KMS-11 (cell line): ENCODE data around the gene TFCP2L1.

ENCODE experiments used
- H2AFZ ChIP-seq: fragments of 200-600 bp; sonication (generic); 2 replicates; pipeline ENCODE4 v1.6.1; 2016; ENCODE audit warnings: antibody characterized with exemption, mixed run types, low read depth
- H3K27ac ChIP-seq: fragments of 200-600 bp; sonication (generic); 2 replicates; pipeline ENCODE4 v1.6.1; 2016; ENCODE audit warnings: mild to moderate bottlenecking, mixed run types
- H3K27me3 ChIP-seq: fragments of 200-600 bp; sonication (generic); 2 replicates; pipeline ENCODE4 v1.6.1; 2017; ENCODE audit warnings: mild to moderate bottlenecking, low read depth, mixed run types, moderate library complexity; ENCODE audit not compliant: insufficient read depth
- H3K36me3 ChIP-seq: fragments of 200-600 bp; sonication (generic); 2 replicates; pipeline ENCODE4 v1.6.1; 2017; ENCODE audit warnings: mild to moderate bottlenecking, mixed run types; ENCODE audit not compliant: insufficient read depth
- H3K4me1 ChIP-seq: fragments of 200-600 bp; sonication (generic); 2 replicates; pipeline ENCODE4 v1.6.1; 2016; ENCODE audit warnings: mild to moderate bottlenecking, low read depth, mixed run types; ENCODE audit not compliant: poor library complexity, severe bottlenecking
- H3K4me2 ChIP-seq: fragments of 200-600 bp; sonication (generic); 2 replicates; pipeline ENCODE4 v1.7.0; 2016; ENCODE audit warnings: mild to moderate bottlenecking, mixed run types
- H3K4me3 ChIP-seq: fragments of 200-600 bp; sonication (generic); IDR thresholded peaks from 2 replicates; pipeline ENCODE4 v1.6.1; 2017; ENCODE audit warnings: low read depth, low read length, mixed read lengths; ENCODE audit not compliant: insufficient read depth
- H3K79me2 ChIP-seq: fragments of 200-600 bp; sonication (generic); 2 replicates; pipeline ENCODE4 v1.6.1; 2016; ENCODE audit warnings: low read depth, mixed run types; ENCODE audit not compliant: insufficient read depth
- H3K9ac ChIP-seq: fragments of 200-600 bp; sonication (generic); 2 replicates; pipeline ENCODE4 v1.6.1; 2016; ENCODE audit warnings: mild to moderate bottlenecking, mixed run types
- H4K20me1 ChIP-seq: fragments of 200-600 bp; sonication (generic); 2 replicates; pipeline ENCODE4 v1.6.1; 2016; ENCODE audit warnings: mild to moderate bottlenecking, mixed run types; ENCODE audit not compliant: insufficient read depth
- TF ChIP-seq, protein P1 (sequence below): fragments of 200-600 bp; sonication (generic); conservative IDR thresholded peaks from 2 replicates; pipeline ENCODE4 v1.6.1; 2017; ENCODE audit warnings: low read depth, mild to moderate bottlenecking, antibody characterized with exemption, low read length, moderate library complexity, mixed read lengths

TFCP2L1 gene

DNA sequence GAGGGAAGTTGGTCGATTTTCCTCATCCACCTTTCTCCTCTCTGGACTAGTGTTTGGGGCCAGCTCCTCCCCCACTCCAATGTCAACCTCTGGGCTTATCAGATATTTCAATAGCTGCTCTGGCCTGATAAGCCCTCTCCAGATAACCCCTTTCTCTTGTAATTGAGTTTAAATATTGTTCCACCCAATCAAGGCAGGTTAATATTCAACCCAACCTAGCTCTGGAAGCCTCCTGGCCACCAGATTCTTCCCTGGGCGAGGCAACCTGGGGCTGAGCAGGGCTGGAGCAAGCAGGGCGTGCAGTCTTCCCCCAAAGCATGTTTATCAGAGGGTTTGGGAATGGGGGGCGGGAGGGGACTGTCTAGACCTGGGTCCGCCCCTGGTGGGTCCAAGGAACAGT is 73.8 kb downstream of the TFCP2L1 start:
- Histone ChIP-seq H3K36me3 (no peaks in the 10 kb centered on the region), H3K27me3 (no peaks in the 10 kb centered on the region), H3K79me2 (no peaks in the 10 kb centered on the region), H3K9ac (no peak overlapping the region), H3K27ac (no peak overlapping the region), H4K20me1 (no peaks in the 10 kb centered on the region), H3K4me3 (no peak overlapping the region), H3K4me2 (no peak overlapping the region), H3K4me1 (no peaks in the 10 kb centered on the region), H2AFZ (no peak overlapping the region)
- TF ChIP-seq, protein P1, sequence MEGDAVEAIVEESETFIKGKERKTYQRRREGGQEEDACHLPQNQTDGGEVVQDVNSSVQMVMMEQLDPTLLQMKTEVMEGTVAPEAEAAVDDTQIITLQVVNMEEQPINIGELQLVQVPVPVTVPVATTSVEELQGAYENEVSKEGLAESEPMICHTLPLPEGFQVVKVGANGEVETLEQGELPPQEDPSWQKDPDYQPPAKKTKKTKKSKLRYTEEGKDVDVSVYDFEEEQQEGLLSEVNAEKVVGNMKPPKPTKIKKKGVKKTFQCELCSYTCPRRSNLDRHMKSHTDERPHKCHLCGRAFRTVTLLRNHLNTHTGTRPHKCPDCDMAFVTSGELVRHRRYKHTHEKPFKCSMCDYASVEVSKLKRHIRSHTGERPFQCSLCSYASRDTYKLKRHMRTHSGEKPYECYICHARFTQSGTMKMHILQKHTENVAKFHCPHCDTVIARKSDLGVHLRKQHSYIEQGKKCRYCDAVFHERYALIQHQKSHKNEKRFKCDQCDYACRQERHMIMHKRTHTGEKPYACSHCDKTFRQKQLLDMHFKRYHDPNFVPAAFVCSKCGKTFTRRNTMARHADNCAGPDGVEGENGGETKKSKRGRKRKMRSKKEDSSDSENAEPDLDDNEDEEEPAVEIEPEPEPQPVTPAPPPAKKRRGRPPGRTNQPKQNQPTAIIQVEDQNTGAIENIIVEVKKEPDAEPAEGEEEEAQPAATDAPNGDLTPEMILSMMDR, result no peak

DNA sequence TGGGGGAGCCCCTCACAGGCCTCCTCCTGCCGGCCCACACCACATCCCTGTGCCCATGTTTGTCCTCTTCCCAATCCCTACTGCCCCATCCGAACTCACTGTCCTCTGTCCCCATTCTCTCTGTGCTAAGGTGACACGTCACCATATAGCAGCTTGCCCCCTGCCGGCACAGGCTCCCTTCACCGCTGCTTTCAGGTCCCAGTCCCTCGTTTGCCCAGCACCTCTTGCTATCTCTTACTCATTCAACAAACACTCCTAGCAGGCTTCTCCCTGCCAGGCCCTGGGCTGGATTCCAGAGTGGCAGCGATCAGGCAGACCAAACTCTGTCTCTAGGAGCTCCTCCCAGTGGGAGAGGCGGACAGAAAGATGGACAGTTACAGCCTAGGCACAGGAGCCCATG is 74.3 kb downstream of the TFCP2L1 start:
- Histone ChIP-seq H3K36me3 (no peaks in the 10 kb centered on the region), H4K20me1 (no peaks in the 10 kb centered on the region), H2AFZ (no peak overlapping the region), H3K27me3 (no peaks in the 10 kb centered on the region), H3K4me3 (no peak overlapping the region), H3K4me1 (no peaks in the 10 kb centered on the region), H3K27ac (no peak overlapping the region), H3K79me2 (no peaks in the 10 kb centered on the region), H3K4me2 (no peak overlapping the region), H3K9ac (no peak overlapping the region)
- TF ChIP-seq, protein P1, result no peak

DNA sequence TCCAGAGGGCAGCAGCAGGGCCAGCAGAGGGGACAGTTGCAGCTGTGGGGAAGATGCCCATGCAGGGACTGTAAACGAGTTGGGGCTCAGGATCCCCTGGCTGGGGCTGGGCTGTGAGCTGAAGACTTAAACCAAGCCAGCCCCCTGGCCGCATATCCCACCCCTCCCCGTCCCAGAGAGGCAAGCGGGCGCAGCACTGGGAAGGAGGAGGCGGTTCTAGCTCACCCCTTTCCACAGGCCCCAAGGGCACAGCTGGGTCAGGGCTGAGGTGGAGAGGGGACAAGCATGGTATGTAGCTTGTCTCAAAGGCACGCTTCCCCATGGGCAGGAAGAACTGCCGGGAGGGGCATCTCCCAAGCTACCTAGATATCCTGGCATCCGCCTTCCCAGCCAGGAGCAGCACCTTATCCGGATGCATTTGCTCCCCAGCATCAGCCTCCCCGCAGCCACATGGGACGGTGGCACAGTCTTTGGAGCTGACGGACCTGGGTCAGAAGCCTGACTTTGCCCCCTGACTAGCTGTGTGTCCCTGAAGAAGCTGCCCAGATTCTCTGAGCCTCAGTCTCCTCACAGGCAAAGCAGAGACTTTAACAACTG is 75.9 kb downstream of the TFCP2L1 start:
- H3K27me3 ChIP-seq, result no peaks in the 10 kb centered on the region
- no peaks in the 10 kb centered on the region for H3K79me2 ChIP-seq
- TF ChIP-seq, protein P1, result no peak
- H4K20me1 ChIP-seq, result no peaks in the 10 kb centered on the region
- no peak overlapping the region for H3K9ac ChIP-seq
- H2AFZ ChIP-seq, result no peak overlapping the region
- no peak overlapping the region for H3K27ac ChIP-seq
- no peak overlapping the region for H3K4me2 ChIP-seq
- no peaks in the 10 kb centered on the region for H3K36me3 ChIP-seq
- no peak overlapping the region for H3K4me3 ChIP-seq
- no peaks in the 10 kb centered on the region for H3K4me1 ChIP-seq

DNA sequence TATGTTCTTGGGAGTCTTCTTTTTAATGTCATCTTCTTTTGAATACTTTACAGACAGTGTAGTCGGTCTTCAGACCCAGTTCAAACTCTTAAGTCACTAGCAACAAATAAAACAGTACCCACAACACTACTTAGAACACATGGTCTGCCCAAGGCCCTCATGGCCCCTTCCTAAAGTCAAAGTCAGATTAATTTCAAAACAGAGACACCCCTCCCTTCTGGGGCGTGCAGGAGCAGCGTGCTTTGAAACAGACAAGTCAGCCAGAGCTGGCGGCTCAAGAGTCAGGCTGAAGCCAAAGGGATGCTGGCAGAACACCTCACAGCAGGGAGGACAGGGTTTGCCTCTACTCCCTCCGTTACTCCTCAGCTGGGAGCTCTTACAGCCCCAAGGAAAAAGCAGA is 77.5 kb downstream of the TFCP2L1 start:
- no peaks in the 10 kb centered on the region for H3K79me2 ChIP-seq
- TF ChIP-seq, protein P1, result no peak
- no peak overlapping the region for H3K27ac ChIP-seq
- no peaks in the 10 kb centered on the region for H4K20me1 ChIP-seq
- no peaks in the 10 kb centered on the region for H3K36me3 ChIP-seq
- no peak overlapping the region for H3K4me2 ChIP-seq
- no peak overlapping the region for H3K9ac ChIP-seq
- H3K27me3 ChIP-seq, result no peaks in the 10 kb centered on the region
- H2AFZ ChIP-seq, result no peak overlapping the region
- no peaks in the 10 kb centered on the region for H3K4me1 ChIP-seq
- H3K4me3 ChIP-seq, result no peak overlapping the region
